Endothelial cell of umbilical vein (primary cell): ENCODE measurements around the gene ARHGEF17.

Experiments
- CTCF ChIP-seq, 2 donors: IDR thresholded peaks; 1 replicate in 1 of 2; 2 replicates in 1 of 2; pipeline ENCODE4 v1.5.1; 2011; ENCODE audit warnings: low read length in 2 of 2, mild to moderate bottlenecking in 2 of 2, moderate library complexity in 2 of 2, control low read depth in 1 of 2, inconsistent platforms in 1 of 2, low read depth in 1 of 2; ENCODE audit not compliant: insufficient read depth in 1 of 2; ENCODE audit errors: extremely low read depth in 1 of 2
- EZH2 ChIP-seq: IDR thresholded peaks from 2 replicates; pipeline ENCODE4 v1.6.1; 2012; ENCODE audit warnings: borderline replicate concordance, low read depth, mild to moderate bottlenecking, moderate library complexity, low read length, inconsistent platforms; ENCODE audit not compliant: severe bottlenecking
- JUN ChIP-seq: IDR thresholded peaks from 2 replicates; pipeline ENCODE4 v1.6.1; 2011; ENCODE audit warnings: borderline replicate concordance, low read depth; ENCODE audit not compliant: insufficient read length, insufficient read depth
- MAX ChIP-seq: IDR thresholded peaks from 2 replicates; pipeline ENCODE4 v1.6.1; 2011; ENCODE audit not compliant: insufficient read depth, insufficient read length
- POLR2A ChIP-seq: IDR thresholded peaks from 2 replicates; pipeline ENCODE4 v1.6.1; 2012; ENCODE audit warnings: low read depth, mild to moderate bottlenecking, control low read depth, low read length
- POLR2AphosphoS5 ChIP-seq: IDR thresholded peaks from 2 replicates; pipeline ENCODE4 v1.6.1; 2012; ENCODE audit warnings: low read depth, mild to moderate bottlenecking, control low read depth, low read length, moderate library complexity; ENCODE audit not compliant: insufficient read depth

- TF ChIP-seq CTCF (IDR thresholded peaks at IDR 0.05; ENCODE audit: extremely low read depth in 1 of 2, insufficient read depth in 1 of 2, low read depth in 1 of 2, low read length in 2 of 2) (no peak), EZH2 (no peak), POLR2A (no peak), JUN (no peak), POLR2AphosphoS5 (no peak), MAX (no peak)
Measured at GRCh38 chr11:73406131-73406530, 98.1 kb downstream of the ARHGEF17 start.
